SK-N-SH (cell line): ENCODE data around the gene SFPQ. TPM values are rescaled to one million over a fixed set of nuclear protein-coding genes. Genes with fewer than 3 reads are reported as not detected.
A peak's percentile ranks its signal among the peaks of the same experiment; 100 is the strongest.

Experiments
- CTCF ChIA-PET: fragments of 300-600, 350-600 bp; formaldehyde crosslinking; extraction: SDS; loops from one replicate; lab custom pipeline; 2021; lab: Yijun Ruan, JAX
- POLR2A ChIA-PET: fragments of 350-600 bp; sonication (Branson Sonifier 250); formaldehyde crosslinking; extraction: SDS; loops from one replicate; lab custom pipeline; 2020; ENCODE audit warnings: antibody characterized with exemption, inconsistent platforms; lab: Yijun Ruan, JAX
- DNase-seq: peaks from one replicate; pipeline ENCODE4 v3.0.0; 2012
- H2AFZ ChIP-seq: fragments of 200-600 bp; sonication (generic); 2 replicates; pipeline ENCODE4 v1.8.1; 2016; ENCODE audit warnings: antibody characterized with exemption, mild to moderate bottlenecking, low read depth
- H3F3A ChIP-seq: fragments of 200-600 bp; sonication (generic); replicated peaks from 2 replicates; pipeline ENCODE3; 2016; ENCODE audit warnings: antibody characterized with exemption, mild to moderate bottlenecking; ENCODE audit not compliant: insufficient read depth
- H3K27ac ChIP-seq, 2 experiments: fragments of 200-500 bp in 1 of 2; fragments of 200-600 bp in 1 of 2; sonication (Bioruptor generic) in 1 of 2; sonication (generic), shearing (Covaris generic) in 1 of 2; 2 replicates each; pipeline versions ENCODE4 v1.5.1 to v1.6.1; 2014 to 2016; ENCODE audit warnings: low read depth in 2 of 2, inconsistent platforms in 1 of 2, low read length in 1 of 2, mild to moderate bottlenecking in 1 of 2, mixed read lengths in 1 of 2
- H3K27me3 ChIP-seq: fragments of 200-600 bp; sonication (generic), shearing (Covaris generic); 2 replicates; pipeline ENCODE4 v1.6.1; 2016; ENCODE audit warnings: mixed run types; ENCODE audit not compliant: insufficient read depth
- H3K36me3 ChIP-seq, 2 experiments: fragments of 200-500 bp in 1 of 2; fragments of 200-600 bp in 1 of 2; sonication (Bioruptor generic) in 1 of 2; sonication (generic) in 1 of 2; replicated peaks in 1 of 2; 2 replicates each; pipeline versions ENCODE3 to v1.5.1; 2014 to 2016; ENCODE audit warnings: low read length in 1 of 2, mild to moderate bottlenecking in 1 of 2; ENCODE audit not compliant: insufficient read depth in 2 of 2, control insufficient read depth in 1 of 2
- H3K4me1 ChIP-seq, 2 experiments: fragments of 200-500 bp in 1 of 2; fragments of 200-600 bp in 1 of 2; sonication (Bioruptor generic) in 1 of 2; sonication (generic), shearing (Covaris generic) in 1 of 2; 2 replicates each; pipeline versions ENCODE4 v1.5.1 to v1.6.1; 2014 to 2016; ENCODE audit warnings: low read depth in 1 of 2, low read length in 1 of 2, mixed run types in 1 of 2; ENCODE audit not compliant: insufficient read depth in 2 of 2, control insufficient read depth in 1 of 2
- H3K4me2 ChIP-seq: fragments of 200-600 bp; sonication (generic), shearing (Covaris generic); 2 replicates; pipeline ENCODE4 v1.6.1; 2017; ENCODE audit warnings: mixed run types
- H3K4me3 ChIP-seq, 2 experiments: fragments of 200-500 bp in 1 of 2; fragments of 200-600 bp in 1 of 2; sonication (Bioruptor generic) in 1 of 2; sonication (generic), shearing (Covaris generic) in 1 of 2; 2 replicates each; pipeline versions ENCODE4 v1.5.1 to v1.8.1; 2014 to 2016; ENCODE audit warnings: low read depth in 2 of 2, inconsistent platforms in 1 of 2, low read length in 1 of 2, mild to moderate bottlenecking in 1 of 2, mixed read lengths in 1 of 2, moderate library complexity in 1 of 2
- H3K79me2 ChIP-seq: fragments of 200-600 bp; sonication (generic); 2 replicates; pipeline ENCODE4 v1.8.1; 2017; ENCODE audit warnings: mild to moderate bottlenecking; ENCODE audit not compliant: insufficient read depth
- H3K9ac ChIP-seq: fragments of 200-600 bp; sonication (generic); 2 replicates; pipeline ENCODE4 v1.6.1; 2017; ENCODE audit warnings: mixed run types
- H3K9me2 ChIP-seq: fragments of 200-600 bp; sonication (generic); 2 replicates; pipeline ENCODE4 v1.6.1; 2017; ENCODE audit warnings: mixed run types
- H3K9me3 ChIP-seq: fragments of 200-600 bp; sonication (generic); 2 replicates; pipeline ENCODE4 v1.6.1; 2017; ENCODE audit warnings: mixed run types, mild to moderate bottlenecking, moderate library complexity
- H4K20me1 ChIP-seq: fragments of 200-600 bp; sonication (generic); 2 replicates; pipeline ENCODE4 v1.6.1; 2017; ENCODE audit warnings: mild to moderate bottlenecking, mixed run types; ENCODE audit not compliant: insufficient read depth
- EP300 ChIP-seq, 2 experiments: IDR thresholded peaks; 2 replicates each; pipeline versions ENCODE4 v1.4.0 to v1.6.1; 2012; ENCODE audit warnings: borderline replicate concordance in 1 of 2, low read depth in 1 of 2, low read length in 1 of 2
- FOSL2 ChIP-seq: IDR thresholded peaks from 2 replicates; pipeline ENCODE4 v1.4.0; 2012; ENCODE audit warnings: low read depth, mild to moderate bottlenecking, moderate library complexity, borderline replicate concordance
- FOXJ3 ChIP-seq: sonication (generic); formaldehyde crosslinking; IDR thresholded peaks from 2 replicates; pipeline ENCODE4 v1.5.1; 2020; ENCODE audit warnings: mild to moderate bottlenecking, missing genetic modification reagents
- GABPA ChIP-seq: IDR thresholded peaks from 2 replicates; pipeline ENCODE4 v1.4.0; 2012; ENCODE audit warnings: low read depth, mild to moderate bottlenecking
- GATA2 ChIP-seq: sonication (generic); formaldehyde crosslinking; IDR thresholded peaks from 2 replicates; pipeline ENCODE4 v1.5.0; 2020; ENCODE audit warnings: mild to moderate bottlenecking, missing genetic modification reagents
- JUND ChIP-seq: IDR thresholded peaks from 2 replicates; pipeline ENCODE4 v1.4.0; 2012
- MXI1 ChIP-seq: IDR thresholded peaks from 2 replicates; pipeline ENCODE4 v1.6.1; 2012; ENCODE audit warnings: mild to moderate bottlenecking, low read depth, low read length, improper control_type of control experiment
- RAD21 ChIP-seq: IDR thresholded peaks from 2 replicates; pipeline ENCODE4 v1.6.1; 2012; ENCODE audit warnings: mild to moderate bottlenecking, low read length
- SIN3A ChIP-seq: IDR thresholded peaks from 2 replicates; pipeline ENCODE4 v1.6.1; 2012; ENCODE audit warnings: low read depth, mild to moderate bottlenecking, low read length, moderate library complexity, borderline replicate concordance
- SMC3 ChIP-seq: IDR thresholded peaks from 2 replicates; pipeline ENCODE4 v1.6.1; 2012; ENCODE audit warnings: low read depth, low read length, improper control_type of control experiment
- TEAD4 ChIP-seq: IDR thresholded peaks from 2 replicates; pipeline ENCODE4 v1.4.0; 2012; ENCODE audit warnings: mild to moderate bottlenecking, borderline replicate concordance; ENCODE audit not compliant: insufficient read depth
- WGBS: methylation state at CpG from one replicate; pipeline ENCODE4 v1.1.6; 2017; ENCODE audit warnings: low lambda C conversion rate; 5-methylcytosine and 5-hydroxymethylcytosine counted together
- polyA plus RNA-seq, 3 experiments: library from polyadenylated mRNA; depleted of rRNA; stranded (reverse); fragments of >200 nt; gene quantifications; 2 replicates each; pipeline ENCODE4 v1.2.3, GENCODE V29; 2012
- TF ChIP-seq, protein P1 (sequence below): IDR thresholded peaks from 2 replicates; pipeline ENCODE4; 2012
- TF ChIP-seq, protein P2 (sequence below): IDR thresholded peaks from 2 replicates; pipeline ENCODE4 v1.4.0; 2012; ENCODE audit warnings: low read depth, borderline replicate concordance
- TF ChIP-seq, protein P3 (sequence below): IDR thresholded peaks from 2 replicates; pipeline ENCODE4 v1.4.0; 2012; ENCODE audit warnings: low read depth, borderline replicate concordance
- TF ChIP-seq, protein P4 (sequence below): fragments of 150-350 bp; IDR thresholded peaks from 2 replicates; pipeline ENCODE4 v1.6.1; 2016; ENCODE audit warnings: mild to moderate bottlenecking, low read depth, low read length

The SFPQ gene
- polyA plus RNA-seq, 1 of the 3 experiments (the other 2 are of a cell fraction), result 85.6 TPM

DNA sequence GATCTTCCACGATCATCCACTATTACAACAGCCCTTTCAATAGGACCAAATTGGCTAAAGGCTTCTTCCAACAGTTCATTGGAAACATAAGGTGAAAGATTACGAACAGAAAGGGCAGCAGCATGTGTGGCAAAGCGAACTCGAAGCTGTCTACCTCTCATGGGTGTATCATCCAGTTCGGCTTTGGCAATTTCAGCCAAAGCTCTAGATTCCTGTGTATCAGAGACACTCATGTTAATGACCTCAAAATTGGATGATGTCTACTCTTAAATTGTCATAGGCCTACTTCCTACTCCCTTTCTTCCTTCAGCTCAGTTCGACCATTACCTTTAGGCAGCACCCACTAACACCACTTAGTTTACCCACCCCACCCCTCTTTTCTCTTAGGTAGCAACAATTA lies 2.2 kb downstream of the SFPQ start:
- ChIA-PET CTCF (interaction anchor here (0.9 to 1.3 kb wide), 5 partner anchors 11 to 525 kb away, joined by 3 to 4 read pairs (median 3); no protein-coding TSS in a partner anchor), POLR2A (interaction anchor here (1.0 kb wide), 1 partner anchor 331 kb away, joined by 4 read pairs; the partner anchor contains the start of gene SMIM12)

More for the DNA sequence above, 2.2 kb downstream of the SFPQ start:
- peak overlapping the region; percentile 80 for H3K4me2 ChIP-seq
- peaks cover 61% of the 10 kb centered on the region for H4K20me1 ChIP-seq
- WGBS, result 2% methylated on average over 6 of the region's 6 CpGs
- no peaks in the 10 kb centered on the region for H3K9me2 ChIP-seq
- TF ChIP-seq EP300 (IDR thresholded peaks at IDR 0.05; ENCODE audit: borderline replicate concordance in 1 of 2, low read depth in 1 of 2, low read length in 1 of 2) (no peak), SIN3A (0 out of 2 replicates have a peak, but pooled peaks have one; percentile 24), GATA2 (CRISPR knock-in tag) (no peak), GABPA (no peak), FOSL2 (no peak), RAD21 (no peak), TEAD4 (no peak), FOXJ3 (no peak), JUND (no peak), MXI1 (0 out of 2 replicates have a peak, but pooled peaks have one; percentile 25), SMC3 (no peak)
- TF ChIP-seq, protein P1, sequence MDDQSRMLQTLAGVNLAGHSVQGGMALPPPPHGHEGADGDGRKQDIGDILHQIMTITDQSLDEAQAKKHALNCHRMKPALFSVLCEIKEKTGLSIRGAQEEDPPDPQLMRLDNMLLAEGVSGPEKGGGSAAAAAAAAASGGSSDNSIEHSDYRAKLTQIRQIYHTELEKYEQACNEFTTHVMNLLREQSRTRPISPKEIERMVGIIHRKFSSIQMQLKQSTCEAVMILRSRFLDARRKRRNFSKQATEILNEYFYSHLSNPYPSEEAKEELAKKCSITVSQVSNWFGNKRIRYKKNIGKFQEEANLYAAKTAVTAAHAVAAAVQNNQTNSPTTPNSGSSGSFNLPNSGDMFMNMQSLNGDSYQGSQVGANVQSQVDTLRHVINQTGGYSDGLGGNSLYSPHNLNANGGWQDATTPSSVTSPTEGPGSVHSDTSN, result no peak
- TF ChIP-seq, protein P2, sequence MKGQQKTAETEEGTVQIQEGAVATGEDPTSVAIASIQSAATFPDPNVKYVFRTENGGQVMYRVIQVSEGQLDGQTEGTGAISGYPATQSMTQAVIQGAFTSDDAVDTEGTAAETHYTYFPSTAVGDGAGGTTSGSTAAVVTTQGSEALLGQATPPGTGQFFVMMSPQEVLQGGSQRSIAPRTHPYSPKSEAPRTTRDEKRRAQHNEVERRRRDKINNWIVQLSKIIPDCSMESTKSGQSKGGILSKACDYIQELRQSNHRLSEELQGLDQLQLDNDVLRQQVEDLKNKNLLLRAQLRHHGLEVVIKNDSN, result no peak
- TF ChIP-seq, protein P3, sequence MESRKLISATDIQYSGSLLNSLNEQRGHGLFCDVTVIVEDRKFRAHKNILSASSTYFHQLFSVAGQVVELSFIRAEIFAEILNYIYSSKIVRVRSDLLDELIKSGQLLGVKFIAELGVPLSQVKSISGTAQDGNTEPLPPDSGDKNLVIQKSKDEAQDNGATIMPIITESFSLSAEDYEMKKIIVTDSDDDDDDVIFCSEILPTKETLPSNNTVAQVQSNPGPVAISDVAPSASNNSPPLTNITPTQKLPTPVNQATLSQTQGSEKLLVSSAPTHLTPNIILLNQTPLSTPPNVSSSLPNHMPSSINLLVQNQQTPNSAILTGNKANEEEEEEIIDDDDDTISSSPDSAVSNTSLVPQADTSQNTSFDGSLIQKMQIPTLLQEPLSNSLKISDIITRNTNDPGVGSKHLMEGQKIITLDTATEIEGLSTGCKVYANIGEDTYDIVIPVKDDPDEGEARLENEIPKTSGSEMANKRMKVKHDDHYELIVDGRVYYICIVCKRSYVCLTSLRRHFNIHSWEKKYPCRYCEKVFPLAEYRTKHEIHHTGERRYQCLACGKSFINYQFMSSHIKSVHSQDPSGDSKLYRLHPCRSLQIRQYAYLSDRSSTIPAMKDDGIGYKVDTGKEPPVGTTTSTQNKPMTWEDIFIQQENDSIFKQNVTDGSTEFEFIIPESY, result no peak
- TF ChIP-seq, protein P4, sequence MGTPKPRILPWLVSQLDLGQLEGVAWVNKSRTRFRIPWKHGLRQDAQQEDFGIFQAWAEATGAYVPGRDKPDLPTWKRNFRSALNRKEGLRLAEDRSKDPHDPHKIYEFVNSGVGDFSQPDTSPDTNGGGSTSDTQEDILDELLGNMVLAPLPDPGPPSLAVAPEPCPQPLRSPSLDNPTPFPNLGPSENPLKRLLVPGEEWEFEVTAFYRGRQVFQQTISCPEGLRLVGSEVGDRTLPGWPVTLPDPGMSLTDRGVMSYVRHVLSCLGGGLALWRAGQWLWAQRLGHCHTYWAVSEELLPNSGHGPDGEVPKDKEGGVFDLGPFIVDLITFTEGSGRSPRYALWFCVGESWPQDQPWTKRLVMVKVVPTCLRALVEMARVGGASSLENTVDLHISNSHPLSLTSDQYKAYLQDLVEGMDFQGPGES, result no peak
- no peaks in the 10 kb centered on the region for H3K9me3 ChIP-seq
- no peak overlapping the region for H2AFZ ChIP-seq
- peaks cover 75% of the 10 kb centered on the region for H3K79me2 ChIP-seq
- no peak overlapping the region for H3K27ac ChIP-seq
- peak overlapping the region; percentile 78 to 79 for H3K4me3 ChIP-seq
- H3K36me3 ChIP-seq, result peaks cover 56 to 60% of the 10 kb centered on the region in 2 experiments
- no peaks in the 10 kb centered on the region for H3K27me3 ChIP-seq
- peaks cover 25% of the 10 kb centered on the region for H3F3A ChIP-seq
- peak overlapping the region; percentile 99 for H3K9ac ChIP-seq
- H3K4me1 ChIP-seq, result peaks cover 25 to 31% of the 10 kb centered on the region in 2 experiments; a peak in 3 of 4 replicates
- no peak for DNase-seq
